Activated CD4-positive, alpha-beta T cell treated with anti-CD3 and anti-CD28 coated beads, Interleukin-2, amount 50 U/mL, for 24 hours (primary cell): ENCODE results near the gene MYH15.

Experiments
- DNase-seq, 2 donors: peaks; one replicate each; pipeline ENCODE4 v3.0.0-alpha.2; 2020; ENCODE audit warnings: low read depth in 1 of 2, low spot score in 1 of 2

Gene MYH15

GRCh38 chr3:108472001-108472591 lies 38.3 kb downstream of the MYH15 start:
- no peak for DNase-seq

- DNase-seq = no peak
These were observed 39.0 kb downstream of the MYH15 start for GRCh38 chr3:108471426-108471825.

- no peak for DNase-seq
These were observed 41.3 kb downstream of the MYH15 start for GRCh38 chr3:108469126-108469525.

GRCh38 chr3:108468577-108468976 lies 41.8 kb downstream of the MYH15 start:
- no peak for DNase-seq

GRCh38 chr3:108462899-108463298 lies 47.5 kb downstream of the MYH15 start:
- no peak for DNase-seq

GRCh38 chr3:108461661-108462111 lies 48.7 kb downstream of the MYH15 start:
- no peak for DNase-seq

GRCh38 chr3:108459225-108459624 lies 51.2 kb downstream of the MYH15 start:
- no peak for DNase-seq

GRCh38 chr3:108455212-108455705 lies 55.1 kb downstream of the MYH15 start:
- no peak for DNase-seq

- DNase-seq = no peak
These were observed 56.8 kb downstream of the MYH15 start for GRCh38 chr3:108453565-108453964.

- no peak for DNase-seq
These were observed 60.0 kb downstream of the MYH15 start for GRCh38 chr3:108450444-108450843.

GRCh38 chr3:108448593-108448992 lies 61.8 kb downstream of the MYH15 start:
- DNase-seq = no peak

- no peak for DNase-seq
These were observed 63.1 kb downstream of the MYH15 start for GRCh38 chr3:108447096-108447847.

GRCh38 chr3:108442281-108442680 lies 68.1 kb downstream of the MYH15 start:
- DNase-seq = no peak

GRCh38 chr3:108441518-108441917 lies 68.9 kb downstream of the MYH15 start:
- DNase-seq = no peak

GRCh38 chr3:108441071-108441507 lies 69.3 kb downstream of the MYH15 start:
- DNase-seq = no peak

GRCh38 chr3:108438542-108438941 lies 71.9 kb downstream of the MYH15 start:
- no peak for DNase-seq

GRCh38 chr3:108437439-108437838 lies 73.0 kb downstream of the MYH15 start:
- DNase-seq = no peak

GRCh38 chr3:108433928-108434327 lies 76.5 kb downstream of the MYH15 start:
- DNase-seq = no peak

- no peak for DNase-seq
These were observed 78.0 kb downstream of the MYH15 start for GRCh38 chr3:108432431-108432830.

GRCh38 chr3:108430540-108430939 lies 79.9 kb downstream of the MYH15 start:
- no peak for DNase-seq

GRCh38 chr3:108428586-108428985 lies 81.8 kb downstream of the MYH15 start:
- DNase-seq = no peak

- no peak for DNase-seq
These were observed 89.5 kb downstream of the MYH15 start for GRCh38 chr3:108420926-108421325.
